Measurements from ENCODE around the gene SALL1.

DNA sequence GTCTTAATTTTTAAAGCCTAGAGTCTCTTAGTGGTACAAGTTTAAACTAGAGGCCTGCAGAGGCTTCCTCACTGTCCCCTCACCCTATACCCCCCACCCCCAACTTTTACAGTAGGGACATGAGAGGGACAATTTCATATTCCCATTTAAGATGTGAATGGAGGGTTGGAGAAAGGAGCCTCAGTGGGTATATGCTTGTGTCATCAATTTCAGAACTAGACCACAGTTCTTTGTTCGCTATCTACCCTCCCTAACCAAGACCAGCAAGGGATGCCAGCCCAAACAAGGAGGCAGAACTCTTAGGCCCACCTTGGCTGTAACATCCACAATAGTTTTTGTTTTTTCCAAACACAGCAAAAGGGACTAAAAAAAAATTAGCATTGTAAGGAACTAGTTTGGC, 14.0 kb upstream of the SALL1 start:
- no peak for TF ChIP-seq POLR2A (IDR thresholded peaks at IDR 0.05)
- no peak for TF ChIP-seq CTCF (IDR thresholded peaks at IDR 0.05)

All from adrenal gland (tissue), 5 donors.